ENCODE measurements around the gene MAS1.
"Not testable (repeated sequence)": the region's sequence is repeated elsewhere in the genome, so short reads cannot be mapped to it uniquely, and the experiment has no call there.

Gene MAS1
- 0 to 0.04 reads per million in 2 donors for total RNA-seq

DNA sequence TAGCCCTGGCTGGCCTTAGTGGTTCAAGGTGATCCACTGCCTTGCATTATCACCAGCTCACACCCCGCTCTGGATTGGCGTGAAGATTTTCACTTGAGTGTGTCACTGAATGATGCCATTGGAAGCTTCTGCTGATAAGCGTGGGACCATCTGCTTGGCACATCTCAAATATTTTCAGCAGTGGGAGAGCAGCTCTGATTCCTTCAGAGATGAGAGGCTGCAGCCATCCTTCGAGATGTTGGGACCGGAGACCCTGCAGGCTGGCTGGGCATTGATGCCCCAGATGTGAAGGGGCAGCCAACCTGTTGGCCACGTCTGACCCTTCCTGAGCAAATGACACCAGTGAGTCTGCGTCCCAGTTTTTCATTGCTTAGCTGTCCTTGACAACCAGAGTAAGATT is at the start of gene MAS1:
Gene MAS1, plus strand, starts transcription at position 197 of the 400 bp plus-strand sequence. CDS start 15,968 bp downstream, outside the sequence.
- DNase-seq: no peak

DNA sequence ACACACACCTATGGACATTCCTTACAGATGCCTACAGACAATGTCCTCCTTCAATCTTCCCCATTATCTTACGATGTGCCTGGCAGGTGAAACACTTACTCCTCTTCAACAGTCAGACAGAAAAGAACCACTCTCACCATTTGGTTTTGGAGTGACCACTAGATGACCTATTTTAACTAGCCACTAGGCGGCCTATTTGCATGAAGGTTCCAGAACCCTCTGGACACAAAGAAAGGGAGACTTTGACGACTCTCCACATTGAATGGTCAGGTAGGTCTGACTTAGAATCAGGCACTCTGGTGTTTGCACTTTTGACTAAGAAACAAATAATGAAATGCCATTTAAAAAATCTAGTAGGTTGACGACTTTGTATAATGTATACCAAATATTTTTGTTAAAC is 48.8 kb upstream of the MAS1 start:
- DNase-seq: no peak

GRCh38 chr6:159844737-159845645 is 45.8 kb upstream of the MAS1 start:
- DNase-seq: no peak

DNA sequence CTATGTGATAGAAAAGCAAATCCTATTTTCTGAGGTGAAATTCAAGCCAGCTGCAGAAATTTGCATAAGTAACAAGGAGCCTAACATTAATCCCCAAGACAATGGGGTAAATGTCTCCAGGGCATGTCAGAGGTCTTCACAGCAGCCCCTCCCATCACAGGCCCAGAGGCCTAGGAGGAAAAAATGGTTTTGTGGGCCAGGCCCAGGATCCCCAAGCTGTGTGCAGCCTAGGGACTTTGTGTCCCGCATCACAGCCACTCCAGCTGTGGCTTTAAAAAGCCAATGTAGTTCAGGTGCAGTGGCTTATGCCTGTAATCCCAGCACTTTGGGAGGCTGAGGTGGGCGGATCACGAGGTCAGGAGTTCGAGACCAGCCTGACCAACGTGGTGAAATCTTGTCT is 42.2 kb upstream of the MAS1 start:
- DNase-seq: not testable (repeated sequence)

GRCh38 chr6:159849851-159850250 is 40.9 kb upstream of the MAS1 start:
- not testable (repeated sequence) for DNase-seq

GRCh38 chr6:159852877-159853276 is 37.9 kb upstream of the MAS1 start:
- DNase-seq: no peak

- DNase-seq: no peak
These were observed 37.0 kb upstream of the MAS1 start for GRCh38 chr6:159853754-159854153.

- no peak for DNase-seq
These were observed 35.8 kb upstream of the MAS1 start for GRCh38 chr6:159854959-159855358.

GRCh38 chr6:159858259-159858658 is 32.5 kb upstream of the MAS1 start:
- DNase-seq: no peak

GRCh38 chr6:159860482-159860881 is 30.3 kb upstream of the MAS1 start:
- DNase-seq: no peak

GRCh38 chr6:159862103-159862502 is 28.7 kb upstream of the MAS1 start:
- DNase-seq: no peak

GRCh38 chr6:159863341-159863740 is 27.4 kb upstream of the MAS1 start:
- DNase-seq: not testable (repeated sequence)

GRCh38 chr6:159865226-159865920 is 25.4 kb upstream of the MAS1 start:
- DNase-seq: no peak

DNA sequence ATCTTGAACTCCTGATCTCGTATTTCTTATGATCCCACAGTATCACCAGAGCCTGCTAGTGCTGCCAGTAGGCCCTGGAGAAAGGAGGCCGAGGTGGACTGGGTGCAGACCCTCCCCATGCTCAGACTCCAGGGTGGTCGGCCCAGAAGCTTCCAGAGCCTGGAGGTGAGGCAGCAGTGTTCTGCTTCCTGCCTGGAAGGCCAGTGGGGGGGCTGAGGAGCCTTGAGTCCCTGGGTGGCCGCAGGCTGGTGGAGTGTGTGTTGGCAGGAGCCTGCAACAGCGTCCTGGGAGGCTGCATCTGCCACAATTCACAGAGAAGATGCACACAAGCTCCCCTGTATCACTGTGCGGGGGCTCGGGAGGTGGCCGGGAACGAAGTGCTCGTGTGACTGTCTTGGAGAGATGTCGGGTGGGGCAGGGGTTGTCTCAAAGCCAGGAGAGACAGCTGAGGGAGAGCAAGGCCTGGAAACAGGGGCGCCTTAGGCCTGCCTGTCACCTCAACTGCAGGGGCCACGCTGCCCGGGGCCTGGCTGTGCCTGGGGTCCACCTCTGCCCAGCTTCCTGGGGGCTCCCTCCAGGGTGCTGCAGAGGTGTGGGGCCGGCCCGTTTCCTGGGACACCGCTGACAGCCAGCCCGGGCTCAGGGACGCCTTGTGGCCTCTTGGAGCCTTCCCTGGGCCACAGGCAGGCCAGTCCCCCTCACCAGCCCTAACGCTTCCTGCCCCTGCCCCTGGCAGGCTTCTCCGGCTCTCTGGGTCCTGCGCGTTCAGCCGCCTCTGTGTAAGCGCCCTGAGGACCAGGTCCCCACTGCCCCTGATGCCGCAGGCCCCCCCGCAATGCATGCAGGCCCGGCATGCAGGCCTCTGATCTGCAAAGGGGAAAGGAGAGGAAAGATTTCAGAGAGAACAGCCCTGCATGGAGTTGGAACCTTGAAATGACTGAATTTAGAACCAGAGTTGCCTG is 24.2 kb upstream of the MAS1 start:
- no peak for DNase-seq

DNA sequence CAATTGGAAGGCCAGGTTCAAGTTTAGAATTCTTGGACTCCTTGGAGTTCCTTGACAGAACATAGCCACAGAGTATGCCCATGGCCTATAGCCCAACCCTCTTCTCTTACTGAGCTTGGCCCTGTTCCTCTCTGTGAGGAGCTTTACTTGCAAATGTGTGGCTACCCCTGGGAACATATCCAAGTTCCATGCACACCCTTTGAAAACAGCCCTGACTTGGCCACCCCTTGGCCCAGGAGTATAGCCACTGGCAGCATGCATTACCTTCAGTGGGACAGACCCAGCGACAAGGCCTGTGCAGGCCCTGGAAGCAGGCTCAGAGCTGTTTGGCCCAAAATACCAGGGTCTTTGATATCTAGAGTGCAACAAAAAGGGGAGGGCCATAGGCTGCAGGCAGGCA is 19.5 kb upstream of the MAS1 start:
- no peak for DNase-seq

DNA sequence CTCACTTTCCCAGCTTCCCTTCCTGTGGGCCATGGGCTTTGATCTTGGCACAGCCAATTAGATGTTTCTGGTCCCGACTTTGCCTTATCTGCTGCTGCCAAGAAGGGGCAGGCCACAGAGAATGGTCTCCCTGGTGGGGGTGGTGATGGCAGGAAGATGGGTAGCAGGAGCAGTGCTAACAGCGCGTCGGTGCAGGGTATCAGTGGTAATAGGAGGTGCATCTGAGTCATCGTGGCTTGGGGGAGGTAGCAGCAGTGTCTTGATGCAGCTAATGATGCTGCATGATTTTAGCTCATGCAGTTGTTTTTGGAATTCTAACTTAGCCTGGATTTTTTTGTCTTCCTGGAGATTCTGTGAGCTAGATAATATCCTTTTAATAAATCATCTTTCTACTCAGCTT is 18.9 kb upstream of the MAS1 start:
- no peak for DNase-seq

GRCh38 chr6:159874435-159874834 is 16.4 kb upstream of the MAS1 start:
- DNase-seq: no peak

DNA sequence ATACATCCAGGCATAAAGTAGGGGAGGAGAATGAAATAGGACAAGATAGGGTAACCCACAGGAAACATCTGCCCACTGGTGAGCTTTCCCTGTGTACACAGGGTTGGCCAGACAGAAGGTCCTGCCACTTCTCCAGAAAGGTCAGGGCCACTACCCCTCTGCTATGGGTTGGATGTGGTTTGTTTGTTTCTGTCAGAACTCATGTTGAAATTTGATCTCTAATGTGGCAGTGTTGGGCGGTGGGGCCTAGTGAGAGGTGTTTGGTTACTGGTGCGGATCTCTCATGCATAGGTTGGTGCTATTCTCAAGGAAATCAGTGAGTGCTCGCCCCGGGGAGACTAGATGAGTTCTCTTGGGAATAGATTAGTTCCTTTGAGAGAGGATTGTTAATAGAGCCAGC is 15.6 kb upstream of the MAS1 start:
- no peak for DNase-seq

- DNase-seq: no peak
These were observed 14.5 kb upstream of the MAS1 start for GRCh38 chr6:159876242-159876641.

GRCh38 chr6:159877256-159877808 is 13.5 kb upstream of the MAS1 start:
- DNase-seq: no peak

DNA sequence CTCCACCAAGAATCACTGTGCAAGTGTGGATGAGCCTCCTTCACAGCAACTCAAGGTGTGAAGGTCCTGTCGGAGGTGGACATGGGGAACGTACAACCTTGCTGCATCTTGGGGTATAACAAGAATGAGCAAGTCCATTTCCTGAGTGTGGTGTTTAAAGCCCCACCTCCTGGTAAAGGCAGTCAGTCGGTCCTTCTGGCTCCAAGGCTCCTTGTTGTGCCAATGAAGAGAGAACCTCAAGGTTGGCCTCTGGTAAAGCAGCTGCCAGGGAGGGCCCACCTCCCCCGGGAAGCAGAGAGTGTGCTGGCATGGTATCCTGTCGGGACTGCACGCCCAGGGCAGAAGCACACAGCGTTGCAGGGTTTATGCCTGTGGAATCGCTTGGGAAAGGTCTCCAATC is 12.4 kb upstream of the MAS1 start:
- no peak for DNase-seq

DNA sequence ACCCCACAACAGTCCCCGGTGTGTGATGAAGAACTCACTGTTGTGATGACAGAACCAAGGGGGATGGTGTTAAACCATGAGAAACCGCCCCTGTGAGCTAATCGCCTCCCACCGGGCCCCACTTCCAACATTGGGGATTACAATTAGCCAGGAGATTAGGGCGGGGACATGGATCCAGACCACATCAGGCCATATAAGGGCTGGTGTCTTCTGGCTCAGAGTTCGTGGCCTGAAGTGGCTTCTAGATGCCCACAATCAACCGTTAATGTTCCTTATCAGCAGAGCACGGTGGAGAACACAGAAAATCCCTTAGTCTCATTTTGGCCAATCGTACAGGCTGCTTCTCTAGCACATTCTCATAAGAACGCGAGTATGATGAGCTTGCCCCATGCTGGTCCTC is 10.9 kb upstream of the MAS1 start:
- no peak for DNase-seq
